Activated naive CD4-positive, alpha-beta T cell treated with anti-CD3 and anti-CD28 coated beads, Interleukin-2, amount 50 U/mL, for 24 hours (primary cell): ENCODE measurements around the gene NADSYN1.
"Not testable (repeated sequence)": the region's sequence is repeated elsewhere in the genome, so short reads cannot be mapped to it uniquely, and the experiment has no call there.

Experiments
- H3K27ac Mint-ChIP-seq: one replicate; pipeline ENCODE4 v1.8.0; 2021; ENCODE audit warnings: mild to moderate bottlenecking, mixed read lengths
- H3K27me3 Mint-ChIP-seq: one replicate; pipeline ENCODE4 v1.8.0; 2021; ENCODE audit warnings: mixed read lengths
- H3K36me3 Mint-ChIP-seq: one replicate; pipeline ENCODE4 v1.8.0; 2021; ENCODE audit warnings: mixed read lengths
- H3K4me1 Mint-ChIP-seq: one replicate; pipeline ENCODE4 v1.8.0; 2021; ENCODE audit warnings: mixed read lengths
- H3K4me3 Mint-ChIP-seq: one replicate; pipeline ENCODE4 v1.8.0; 2021; ENCODE audit warnings: mild to moderate bottlenecking, mixed read lengths
- H3K9me3 Mint-ChIP-seq: one replicate; pipeline ENCODE4 v1.8.0; 2021; ENCODE audit warnings: mixed read lengths

NADSYN1 gene

GRCh38 chr11:71453037-71453917, at the start of gene NADSYN1:
TSS of gene NADSYN1 (plus strand) at chr11:71453203. CDS start at chr11:71453297, 94 bp downstream.
- H3K9me3 Mint-ChIP-seq, result no peaks in the 10 kb centered on the region
- H3K27me3 Mint-ChIP-seq, result no peaks in the 10 kb centered on the region
- H3K27ac Mint-ChIP-seq, result peak within 1 kb of the TSS; percentile 99
- H3K4me1 Mint-ChIP-seq, result peaks cover 70% of the 10 kb centered on the region
- peak within 1 kb of the TSS; percentile 85 for H3K4me3 Mint-ChIP-seq
- peaks cover 8% of the 10 kb centered on the region for H3K36me3 Mint-ChIP-seq

GRCh38 chr11:71404209-71404608, 48.8 kb upstream of the NADSYN1 start:
- Mint-ChIP-seq H3K36me3 (no peaks in the 10 kb centered on the region), H3K4me1 (no peaks in the 10 kb centered on the region), H3K9me3 (no peaks in the 10 kb centered on the region), H3K27ac (no peak overlapping the region), H3K27me3 (no peaks in the 10 kb centered on the region), H3K4me3 (no peak overlapping the region)

GRCh38 chr11:71406681-71407080, 46.3 kb upstream of the NADSYN1 start:
- no peaks in the 10 kb centered on the region for H3K27me3 Mint-ChIP-seq
- H3K9me3 Mint-ChIP-seq, result no peaks in the 10 kb centered on the region
- no peaks in the 10 kb centered on the region for H3K4me1 Mint-ChIP-seq
- no peaks in the 10 kb centered on the region for H3K36me3 Mint-ChIP-seq
- no peak overlapping the region for H3K4me3 Mint-ChIP-seq
- H3K27ac Mint-ChIP-seq, result no peak overlapping the region

- H3K36me3 Mint-ChIP-seq, result no peaks in the 10 kb centered on the region
- H3K9me3 Mint-ChIP-seq, result no peaks in the 10 kb centered on the region
- H3K4me3 Mint-ChIP-seq, result no peak overlapping the region
- H3K27me3 Mint-ChIP-seq, result no peaks in the 10 kb centered on the region
- no peak overlapping the region for H3K27ac Mint-ChIP-seq
- H3K4me1 Mint-ChIP-seq, result no peaks in the 10 kb centered on the region
Observed at GRCh38 chr11:71407356-71407755, 45.6 kb upstream of the NADSYN1 start.

GRCh38 chr11:71408826-71409225, 44.2 kb upstream of the NADSYN1 start:
- Mint-ChIP-seq H3K27me3 (no peaks in the 10 kb centered on the region), H3K36me3 (no peaks in the 10 kb centered on the region), H3K27ac (no peak overlapping the region), H3K9me3 (no peaks in the 10 kb centered on the region), H3K4me1 (no peaks in the 10 kb centered on the region), H3K4me3 (no peak overlapping the region)

GRCh38 chr11:71410363-71410966, 42.5 kb upstream of the NADSYN1 start:
- no peaks in the 10 kb centered on the region for H3K9me3 Mint-ChIP-seq
- no peaks in the 10 kb centered on the region for H3K36me3 Mint-ChIP-seq
- H3K4me3 Mint-ChIP-seq, result no peak overlapping the region
- H3K27me3 Mint-ChIP-seq, result peaks cover 1% of the 10 kb centered on the region
- H3K4me1 Mint-ChIP-seq, result no peaks in the 10 kb centered on the region
- no peak overlapping the region for H3K27ac Mint-ChIP-seq

GRCh38 chr11:71414645-71415044, 38.4 kb upstream of the NADSYN1 start:
- Mint-ChIP-seq H3K27me3 (peaks cover 1% of the 10 kb centered on the region), H3K4me1 (no peaks in the 10 kb centered on the region), H3K4me3 (no peak overlapping the region), H3K9me3 (no peaks in the 10 kb centered on the region), H3K27ac (no peak overlapping the region), H3K36me3 (no peaks in the 10 kb centered on the region)

- H3K27me3 Mint-ChIP-seq, result peaks cover 1% of the 10 kb centered on the region
- no peak overlapping the region for H3K4me3 Mint-ChIP-seq
- no peak overlapping the region for H3K27ac Mint-ChIP-seq
- no peaks in the 10 kb centered on the region for H3K36me3 Mint-ChIP-seq
- H3K4me1 Mint-ChIP-seq, result no peaks in the 10 kb centered on the region
- no peaks in the 10 kb centered on the region for H3K9me3 Mint-ChIP-seq
Observed at GRCh38 chr11:71418643-71419042, 34.4 kb upstream of the NADSYN1 start.

GRCh38 chr11:71420455-71421241, 32.4 kb upstream of the NADSYN1 start:
- Mint-ChIP-seq H3K4me3 (no peak overlapping the region), H3K4me1 (no peaks in the 10 kb centered on the region), H3K27ac (no peak overlapping the region), H3K36me3 (no peaks in the 10 kb centered on the region), H3K27me3 (no peaks in the 10 kb centered on the region), H3K9me3 (no peaks in the 10 kb centered on the region)

- H3K36me3 Mint-ChIP-seq, result no peaks in the 10 kb centered on the region
- H3K27me3 Mint-ChIP-seq, result no peaks in the 10 kb centered on the region
- H3K9me3 Mint-ChIP-seq, result no peaks in the 10 kb centered on the region
- no peak overlapping the region for H3K27ac Mint-ChIP-seq
- H3K4me3 Mint-ChIP-seq, result no peak overlapping the region
- H3K4me1 Mint-ChIP-seq, result no peaks in the 10 kb centered on the region
Observed at GRCh38 chr11:71421392-71421950, 31.5 kb upstream of the NADSYN1 start.

GRCh38 chr11:71422318-71422717, 30.7 kb upstream of the NADSYN1 start:
- H3K27ac Mint-ChIP-seq, result not testable (repeated sequence)

GRCh38 chr11:71423181-71423790, 29.7 kb upstream of the NADSYN1 start:
- H3K4me3 Mint-ChIP-seq, result no peak overlapping the region
- H3K4me1 Mint-ChIP-seq, result no peaks in the 10 kb centered on the region

More at GRCh38 chr11:71422318-71422717, 30.7 kb upstream of the NADSYN1 start:
- peak overlapping the region; percentile 16 for H3K4me3 Mint-ChIP-seq
- H3K27me3 Mint-ChIP-seq, H3K4me1 Mint-ChIP-seq, H3K36me3 Mint-ChIP-seq, H3K9me3 Mint-ChIP-seq: not testable (repeated sequence)

GRCh38 chr11:71425409-71425808, 27.6 kb upstream of the NADSYN1 start:
- Mint-ChIP-seq H3K4me1 (no peaks in the 10 kb centered on the region), H3K4me3 (no peak overlapping the region), H3K9me3 (no peaks in the 10 kb centered on the region), H3K27ac (no peak overlapping the region), H3K27me3 (no peaks in the 10 kb centered on the region), H3K36me3 (no peaks in the 10 kb centered on the region)

More at GRCh38 chr11:71423181-71423790, 29.7 kb upstream of the NADSYN1 start:
- Mint-ChIP-seq H3K9me3 (no peaks in the 10 kb centered on the region), H3K27ac (no peak overlapping the region), H3K27me3 (no peaks in the 10 kb centered on the region), H3K36me3 (no peaks in the 10 kb centered on the region)

- Mint-ChIP-seq H3K27me3 (no peaks in the 10 kb centered on the region), H3K4me1 (no peaks in the 10 kb centered on the region), H3K9me3 (no peaks in the 10 kb centered on the region), H3K4me3 (no peak overlapping the region), H3K36me3 (no peaks in the 10 kb centered on the region), H3K27ac (no peak overlapping the region)
Observed at GRCh38 chr11:71425860-71426259, 27.1 kb upstream of the NADSYN1 start.

GRCh38 chr11:71426413-71426812, 26.6 kb upstream of the NADSYN1 start:
- no peaks in the 10 kb centered on the region for H3K36me3 Mint-ChIP-seq
- no peak overlapping the region for H3K4me3 Mint-ChIP-seq
- H3K4me1 Mint-ChIP-seq, result no peaks in the 10 kb centered on the region
- no peaks in the 10 kb centered on the region for H3K9me3 Mint-ChIP-seq
- H3K27ac Mint-ChIP-seq, result no peak overlapping the region
- H3K27me3 Mint-ChIP-seq, result no peaks in the 10 kb centered on the region
